Measurements from ENCODE around the gene GIMAP5.
A peak's percentile ranks its signal among the peaks of the same experiment; 100 is the strongest.

Gene GIMAP5

DNA sequence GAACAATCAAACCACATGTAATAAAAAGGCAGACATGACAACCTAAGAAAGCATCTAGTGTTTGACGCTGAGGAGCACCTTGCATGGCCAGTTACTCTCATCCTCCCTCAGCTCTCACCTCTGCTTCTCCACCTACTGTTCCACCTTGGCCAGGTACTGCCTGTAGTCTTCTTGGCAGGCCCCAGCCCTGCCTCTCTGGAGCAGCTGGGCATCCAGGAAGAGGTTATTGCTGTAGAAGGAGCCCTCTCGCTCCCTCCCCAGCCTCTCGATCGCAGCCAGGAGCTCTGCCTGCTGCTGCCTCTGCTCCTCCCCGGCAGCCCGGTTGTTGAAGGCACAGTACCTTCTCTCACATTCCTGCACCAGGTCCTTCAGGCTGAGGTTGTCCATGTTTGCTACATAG lies 9.7 kb downstream of the GIMAP5 start:
- DNase-seq (ENCODE audit: low read depth) = no peak
- no peak overlapping the region for H3K4me3 ChIP-seq (ENCODE audit: low read depth, low read length)
- no peak for TF ChIP-seq CTCF (IDR thresholded peaks at IDR 0.05; ENCODE audit: insufficient read depth, low read depth, low read length, missing control alignments)

- no peak for TF ChIP-seq CTCF (IDR thresholded peaks at IDR 0.05; ENCODE audit: insufficient read depth, low read depth, low read length, missing control alignments)
- no peak overlapping the region for H3K4me3 ChIP-seq (ENCODE audit: low read depth, low read length)
- no peak for DNase-seq (ENCODE audit: low read depth)
These were observed 11.2 kb downstream of the GIMAP5 start for GRCh38 chr7:150748376-150748775.

DNA sequence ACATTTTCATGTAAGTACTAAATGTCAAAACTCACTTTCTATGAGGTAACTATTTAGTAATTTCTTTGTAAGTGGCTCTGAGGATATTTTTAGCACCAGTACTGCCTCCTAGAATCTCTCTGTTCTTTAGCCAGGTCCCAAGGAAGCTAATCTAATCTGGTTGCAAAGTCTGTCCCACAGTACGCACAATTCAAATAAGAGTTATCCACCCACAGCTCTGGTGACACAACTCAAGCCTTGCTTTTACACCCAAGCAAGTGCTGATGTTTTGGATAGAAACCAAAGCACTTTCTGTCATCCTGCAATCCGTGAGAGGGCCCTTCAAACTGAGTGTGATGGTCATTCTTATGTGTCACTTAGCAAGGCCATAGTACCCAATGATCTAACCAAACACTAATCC lies 14.5 kb downstream of the GIMAP5 start:
- no peak for TF ChIP-seq CTCF (IDR thresholded peaks at IDR 0.05; ENCODE audit: insufficient read depth, low read depth, low read length, missing control alignments)
- no peak for DNase-seq (ENCODE audit: low read depth)
- H3K4me3 ChIP-seq (ENCODE audit: low read depth, low read length) = no peak overlapping the region

GRCh38 chr7:150753239-150753638 lies 16.0 kb downstream of the GIMAP5 start:
- H3K4me3 ChIP-seq (ENCODE audit: low read depth, low read length) = no peak overlapping the region
- no peak for DNase-seq (ENCODE audit: low read depth)
- TF ChIP-seq CTCF (IDR thresholded peaks at IDR 0.05; ENCODE audit: insufficient read depth, low read depth, low read length, missing control alignments) = no peak

- peak; percentile 67 for DNase-seq (ENCODE audit: low read depth)
- no peak overlapping the region for H3K4me3 ChIP-seq (ENCODE audit: low read depth, low read length)
- TF ChIP-seq CTCF (IDR thresholded peaks at IDR 0.05; ENCODE audit: insufficient read depth, low read depth, low read length, missing control alignments) = peak; percentile 51
These were observed 16.8 kb downstream of the GIMAP5 start for GRCh38 chr7:150753826-150754603.

- TF ChIP-seq CTCF (IDR thresholded peaks at IDR 0.05; ENCODE audit: insufficient read depth, low read depth, low read length, missing control alignments) = no peak
- DNase-seq (ENCODE audit: low read depth) = no peak
- H3K4me3 ChIP-seq (ENCODE audit: low read depth, low read length) = no peak overlapping the region
These were observed 17.7 kb downstream of the GIMAP5 start for GRCh38 chr7:150754951-150755350.
